IMR-90 (cell line): ENCODE results near the gene KPNA1. TPM values are rescaled to one million over a fixed set of nuclear protein-coding genes. Genes with fewer than 3 reads are reported as not detected.

ENCODE experiments used
- ATAC-seq: fragments of 200-7000 bp; cut with Tn5 transposase; 2 replicates; pipeline ENCODE4 v1.9.1; 2020; ENCODE audit warnings: low read depth, mild to moderate bottlenecking, moderate library complexity
- BruUV-seq: library from RNA; stranded (reverse); fragments of 400-500 nt; replicated peaks from 2 replicates; lab custom pipeline; 2021; lab: Mats Ljungman, UMichigan
- CTCF ChIA-PET: fragments of 300-600 bp; formaldehyde crosslinking; extraction: SDS; loops from one replicate; lab custom pipeline; 2021; ENCODE audit warnings: antibody characterized with exemption; lab: Yijun Ruan, JAX
- POLR2A ChIA-PET: fragments of 300-600 bp; sonication (Branson Sonifier 250); formaldehyde crosslinking; loops from one replicate; lab custom pipeline; 2022; ENCODE audit warnings: antibody characterized with exemption; ENCODE audit not compliant: unreplicated experiment; lab: Charles Lee
- DNase-seq: peaks from one replicate; pipeline ENCODE4 v3.0.0; 2013
- H2AFZ ChIP-seq: replicated peaks from 2 replicates; pipeline ENCODE3; 2013; ENCODE audit warnings: low read length, mild to moderate bottlenecking; ENCODE audit not compliant: poor library complexity
- H2AK5ac ChIP-seq: 2 replicates; pipeline ENCODE4 v1.6.1; 2013; ENCODE audit warnings: low read depth, low read length, inconsistent platforms
- H2AK9ac ChIP-seq: replicated peaks from 2 replicates; pipeline ENCODE3; 2013; ENCODE audit warnings: mild to moderate bottlenecking, low read depth, low read length, moderate library complexity; ENCODE audit not compliant: poor library complexity
- H2BK120ac ChIP-seq: 2 replicates; pipeline ENCODE4 v1.6.1; 2013; ENCODE audit warnings: low read depth, low read length, inconsistent platforms
- H2BK15ac ChIP-seq: 3 replicates; pipeline ENCODE4 v1.6.1; 2013; ENCODE audit warnings: low read depth, low read length, inconsistent platforms
- H2BK20ac ChIP-seq: 2 replicates; pipeline ENCODE4 v1.6.1; 2013; ENCODE audit warnings: low read depth, mild to moderate bottlenecking, inconsistent platforms, low read length, moderate library complexity
- H2BK5ac ChIP-seq: 2 replicates; pipeline ENCODE4 v1.6.1; 2013; ENCODE audit warnings: mild to moderate bottlenecking, low read depth, low read length, inconsistent platforms; ENCODE audit not compliant: poor library complexity, severe bottlenecking
- H3K14ac ChIP-seq: replicated peaks from 2 replicates; pipeline ENCODE4 v1.6.1; 2013; ENCODE audit warnings: low read depth, low read length, inconsistent platforms
- H3K18ac ChIP-seq: 2 replicates; pipeline ENCODE4 v1.6.1; 2013; ENCODE audit warnings: low read depth, low read length, control low read depth
- H3K23ac ChIP-seq: 2 replicates; pipeline ENCODE4 v1.6.1; 2013; ENCODE audit warnings: low read depth, low read length, inconsistent platforms
- H3K27ac ChIP-seq: 2 replicates; pipeline ENCODE4 v1.5.1; 2013; ENCODE audit warnings: mild to moderate bottlenecking, control low read depth, low read length; ENCODE audit not compliant: insufficient read depth
- H3K27me3 ChIP-seq: 2 replicates; pipeline ENCODE4 v1.6.1; 2013; ENCODE audit warnings: low read length; ENCODE audit not compliant: control insufficient read depth, insufficient read depth
- H3K36me3 ChIP-seq: 2 replicates; pipeline ENCODE4 v1.6.1; 2013; ENCODE audit warnings: low read length, mixed read lengths; ENCODE audit not compliant: control insufficient read depth, insufficient read depth
- H3K4ac ChIP-seq: 2 replicates; pipeline ENCODE4 v1.6.1; 2013; ENCODE audit warnings: low read depth, low read length, inconsistent platforms
- H3K4me1 ChIP-seq: 2 replicates; pipeline ENCODE4 v1.6.1; 2013; ENCODE audit warnings: low read length, mixed read lengths; ENCODE audit not compliant: control insufficient read depth, insufficient read depth
- H3K4me2 ChIP-seq: 2 replicates; pipeline ENCODE4 v1.6.1; 2013; ENCODE audit warnings: low read depth, mild to moderate bottlenecking, control low read depth, low read length, moderate library complexity
- H3K4me3 ChIP-seq: 2 replicates; pipeline ENCODE4 v1.5.1; 2013; ENCODE audit warnings: low read depth, mild to moderate bottlenecking, control low read depth, low read length, moderate library complexity; ENCODE audit not compliant: insufficient read depth
- H3K56ac ChIP-seq: 2 replicates; pipeline ENCODE4 v1.6.1; 2013; ENCODE audit warnings: low read length, inconsistent platforms; ENCODE audit not compliant: insufficient read depth; ENCODE audit errors: extremely low read depth
- H3K79me1 ChIP-seq, 2 experiments: 2 replicates each; pipeline ENCODE4 v1.6.1; 2013; ENCODE audit warnings: low read length in 2 of 2, inconsistent platforms in 1 of 2, low read depth in 1 of 2
- H3K9ac ChIP-seq: 2 replicates; pipeline ENCODE4 v1.6.1; 2013; ENCODE audit warnings: low read depth, low read length, control low read depth
- H3K9me1 ChIP-seq: 2 replicates; pipeline ENCODE4 v1.6.1; 2013; ENCODE audit warnings: low read length, inconsistent platforms; ENCODE audit not compliant: insufficient read depth
- H3K9me3 ChIP-seq: 2 replicates; pipeline ENCODE4 v1.6.1; 2013; ENCODE audit warnings: low read length; ENCODE audit not compliant: control insufficient read depth, insufficient read depth
- H4K20me1 ChIP-seq: 2 replicates; pipeline ENCODE4 v1.6.1; 2013; ENCODE audit warnings: low read length, inconsistent platforms; ENCODE audit not compliant: insufficient read depth
- H4K5ac ChIP-seq: 2 replicates; pipeline ENCODE4 v1.6.1; 2013; ENCODE audit warnings: mild to moderate bottlenecking, low read depth, low read length, control low read depth
- H4K8ac ChIP-seq, 2 experiments: 2 replicates each; pipeline ENCODE4 v1.6.1; 2013; ENCODE audit warnings: low read depth in 2 of 2, low read length in 2 of 2, control low read depth in 1 of 2, inconsistent platforms in 1 of 2
- H4K91ac ChIP-seq: 2 replicates; pipeline ENCODE4 v1.6.1; 2013; ENCODE audit warnings: low read depth, low read length, inconsistent platforms; ENCODE audit not compliant: insufficient read depth
- BHLHE40 ChIP-seq: fragments of 150-350 bp; IDR thresholded peaks from 2 replicates; pipeline ENCODE4 v1.6.1; 2016; ENCODE audit warnings: mild to moderate bottlenecking, low read depth, low read length
- CEBPB ChIP-seq: IDR thresholded peaks from 2 replicates; pipeline ENCODE4 v1.6.1; 2012; ENCODE audit warnings: low read depth, low read length, improper control_type of control experiment
- CHD1 ChIP-seq: IDR thresholded peaks from 2 replicates; pipeline ENCODE4 v1.6.1; 2012; ENCODE audit warnings: low read depth, low read length, improper control_type of control experiment
- ELK1 ChIP-seq: fragments of 150-350 bp; IDR thresholded peaks from 2 replicates; pipeline ENCODE4 v1.6.1; 2016; ENCODE audit warnings: low read depth, mild to moderate bottlenecking, low read length, moderate library complexity, borderline replicate concordance
- FOS ChIP-seq: fragments of 150-350 bp; IDR thresholded peaks from 2 replicates; pipeline ENCODE4 v1.6.1; 2016; ENCODE audit warnings: low read depth, low read length
- MAZ ChIP-seq: IDR thresholded peaks from 2 replicates; pipeline ENCODE4 v1.6.1; 2012; ENCODE audit warnings: low read depth, mild to moderate bottlenecking, low read length, improper control_type of control experiment, moderate library complexity, borderline replicate concordance
- MXI1 ChIP-seq: IDR thresholded peaks from 2 replicates; pipeline ENCODE4 v1.6.1; 2012; ENCODE audit warnings: low read depth, mild to moderate bottlenecking, low read length, moderate library complexity, borderline replicate concordance
- NFE2L2 ChIP-seq: fragments of 150-350 bp; IDR thresholded peaks from 2 replicates; pipeline ENCODE4 v1.6.1; 2016; ENCODE audit warnings: low read depth, mild to moderate bottlenecking, low read length
- POLR2A ChIP-seq: IDR thresholded peaks from 2 replicates; pipeline ENCODE4 v1.6.1; 2012; ENCODE audit warnings: mild to moderate bottlenecking, low read depth, low read length
- RAD21 ChIP-seq: IDR thresholded peaks from 2 replicates; pipeline ENCODE4 v1.6.1; 2012; ENCODE audit warnings: low read length, improper control_type of control experiment
- RCOR1 ChIP-seq: IDR thresholded peaks from 2 replicates; pipeline ENCODE4 v1.6.1; 2012; ENCODE audit warnings: mild to moderate bottlenecking, low read length, improper control_type of control experiment; ENCODE audit not compliant: insufficient replicate concordance
- RFX5 ChIP-seq: IDR thresholded peaks from 2 replicates; pipeline ENCODE4 v1.8.0; 2012; ENCODE audit warnings: low read depth, mild to moderate bottlenecking, low read length, moderate library complexity
- SMC3 ChIP-seq: fragments of 150-350 bp; IDR thresholded peaks from 2 replicates; pipeline ENCODE4 v1.6.1; 2016; ENCODE audit warnings: low read depth, mild to moderate bottlenecking, antibody characterized with exemption, low read length, moderate library complexity
- WGBS, 2 experiments: methylation state at CpG; one replicate each; pipeline versions ENCODE4 v1.1.5 to v1.1.7; 2013; ENCODE audit warnings: missing lambda C conversion rate in 2 of 2; ENCODE audit not compliant: insufficient read length in 1 of 2; ENCODE audit errors: extremely low coverage in 2 of 2; 5-methylcytosine and 5-hydroxymethylcytosine counted together
- dilution Hi-C: fragments of 300-500 bp; cut with HindIII; formaldehyde crosslinking; loops from one replicate; pipeline ENCODE4 v1.14.3; 2018; ENCODE audit warnings: low sequenced_read_pairs; ENCODE audit not compliant: unreplicated experiment
- in situ Hi-C: fragments of 300-500 bp; cut with MboI; formaldehyde crosslinking; loops from 3 replicates; pipeline ENCODE4 v1.14.3; 2019; ENCODE audit warnings: low sequenced_read_pairs, inconsistent platforms, mixed read lengths
- intact Hi-C: fragments of 100-400 bp; cut with micrococcal nuclease; formaldehyde crosslinking; loops from 2 replicates; pipeline ENCODE4 v1.10.0; 2022
- polyA plus RNA-seq, 3 experiments: library from polyadenylated mRNA; depleted of rRNA; stranded (reverse); fragments of >200 nt; gene quantifications; 2 replicates each; pipeline ENCODE4 v1.2.3, GENCODE V29; 2012; ENCODE audit warnings: low replicate concordance in 1 of 3
- total RNA-seq: library from RNA; depleted of rRNA; stranded (reverse); fragments of >200 nt; gene quantifications from 2 replicates; pipeline ENCODE4 v1.2.3, GENCODE V29; 2012
- TF ChIP-seq, protein P1 (sequence below): fragments of 150-350 bp; IDR thresholded peaks from 2 replicates; pipeline ENCODE4 v1.6.1; 2017; ENCODE audit warnings: mild to moderate bottlenecking, antibody characterized with exemption, low read length, low read depth
- TF ChIP-seq, protein P2 (sequence below): conservative IDR thresholded peaks from 2 replicates; pipeline ENCODE4 v1.5.1; 2012; ENCODE audit warnings: mild to moderate bottlenecking, low read depth, low read length, improper control_type of control experiment

Gene KPNA1
- total and polyA plus RNA-seq, 2 of the 4 experiments (the other 2 are of a cell fraction) = 30.6 to 112 TPM

GRCh38 chr3:122557356-122557755, 42.6 kb upstream of the KPNA1 start:
- Histone ChIP-seq H3K27me3 (no peaks in the 10 kb centered on the region), H3K36me3 (peaks cover 13% of the 10 kb centered on the region; the same call in 1 of the 2 replicates), H3K18ac (no peak overlapping the region), H3K4me3 (no peak overlapping the region), H3K56ac (no peak overlapping the region), H4K8ac (no peak overlapping the region), H2BK5ac (no peak overlapping the region), H2AK9ac (no peak overlapping the region), H3K27ac (no peak overlapping the region), H3K4ac (no peak overlapping the region), H2BK20ac (no peak overlapping the region), H3K9me3 (no peaks in the 10 kb centered on the region), H2AFZ (no peak overlapping the region), H2BK15ac (no peak overlapping the region), H4K20me1 (no peaks in the 10 kb centered on the region), H3K9ac (no peak overlapping the region), H2BK120ac (no peak overlapping the region), H3K23ac (no peak overlapping the region), H3K9me1 (peaks cover 4% of the 10 kb centered on the region; the same call in 1 of the 2 replicates), H2AK5ac (no peak overlapping the region), H3K79me1 (no peaks in the 10 kb centered on the region), H3K4me2 (no peak overlapping the region), H3K14ac (no peak overlapping the region), H4K5ac (no peak overlapping the region), H4K91ac (no peak overlapping the region), H3K4me1 (peaks cover 3% of the 10 kb centered on the region; the same call in 1 of the 2 replicates)
- DNase-seq (no peak), ATAC-seq (no peak)
- POLR2A ChIA-PET = no interaction called here
- TF ChIP-seq CHD1 = no peak
- TF ChIP-seq POLR2A = no peak
- no peak for TF ChIP-seq NFE2L2
- TF ChIP-seq MAZ = no peak
- TF ChIP-seq SMC3 = no peak
- TF ChIP-seq RFX5 = no peak
- TF ChIP-seq, protein P1, sequence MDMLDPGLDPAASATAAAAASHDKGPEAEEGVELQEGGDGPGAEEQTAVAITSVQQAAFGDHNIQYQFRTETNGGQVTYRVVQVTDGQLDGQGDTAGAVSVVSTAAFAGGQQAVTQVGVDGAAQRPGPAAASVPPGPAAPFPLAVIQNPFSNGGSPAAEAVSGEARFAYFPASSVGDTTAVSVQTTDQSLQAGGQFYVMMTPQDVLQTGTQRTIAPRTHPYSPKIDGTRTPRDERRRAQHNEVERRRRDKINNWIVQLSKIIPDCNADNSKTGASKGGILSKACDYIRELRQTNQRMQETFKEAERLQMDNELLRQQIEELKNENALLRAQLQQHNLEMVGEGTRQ = no peak
- TF ChIP-seq BHLHE40 = no peak
- no peak for TF ChIP-seq RCOR1
- TF ChIP-seq, protein P2, sequence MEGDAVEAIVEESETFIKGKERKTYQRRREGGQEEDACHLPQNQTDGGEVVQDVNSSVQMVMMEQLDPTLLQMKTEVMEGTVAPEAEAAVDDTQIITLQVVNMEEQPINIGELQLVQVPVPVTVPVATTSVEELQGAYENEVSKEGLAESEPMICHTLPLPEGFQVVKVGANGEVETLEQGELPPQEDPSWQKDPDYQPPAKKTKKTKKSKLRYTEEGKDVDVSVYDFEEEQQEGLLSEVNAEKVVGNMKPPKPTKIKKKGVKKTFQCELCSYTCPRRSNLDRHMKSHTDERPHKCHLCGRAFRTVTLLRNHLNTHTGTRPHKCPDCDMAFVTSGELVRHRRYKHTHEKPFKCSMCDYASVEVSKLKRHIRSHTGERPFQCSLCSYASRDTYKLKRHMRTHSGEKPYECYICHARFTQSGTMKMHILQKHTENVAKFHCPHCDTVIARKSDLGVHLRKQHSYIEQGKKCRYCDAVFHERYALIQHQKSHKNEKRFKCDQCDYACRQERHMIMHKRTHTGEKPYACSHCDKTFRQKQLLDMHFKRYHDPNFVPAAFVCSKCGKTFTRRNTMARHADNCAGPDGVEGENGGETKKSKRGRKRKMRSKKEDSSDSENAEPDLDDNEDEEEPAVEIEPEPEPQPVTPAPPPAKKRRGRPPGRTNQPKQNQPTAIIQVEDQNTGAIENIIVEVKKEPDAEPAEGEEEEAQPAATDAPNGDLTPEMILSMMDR = no peak
- TF ChIP-seq ELK1 = no peak
- no peak for TF ChIP-seq MXI1
- TF ChIP-seq FOS = no peak
- no peak for TF ChIP-seq RAD21
- TF ChIP-seq CEBPB = no peak
- intact Hi-C loops = no loop called here
- in situ Hi-C loops = loop anchor here (5.0 kb wide), 1 partner anchor 120 kb away; no protein-coding TSS in a partner anchor
- BruUV-seq = no TSS peak
- dilution Hi-C loops = no loop called here
- WGBS, 2 experiments = 31% methylated on average over 3 of the region's 5 CpGs; no CpG with 5 or more reads in 1 of the 2 experiments
- CTCF ChIA-PET = interaction anchor here (0.6 to 7.3 kb wide), 2 partner anchors 55 to 122 kb away, joined by 3 to 34 read pairs; no protein-coding TSS in a partner anchor
